GM19452 (cell line): ENCODE results near the gene SMAD2.

Source experiments
- ATAC-seq: cut with Tn5 transposase; IDR thresholded peaks from one replicate; pipeline ENCODE4 v1.9.1; 2021; ENCODE audit not compliant: unreplicated experiment

Gene SMAD2

GRCh38 chr18:47898696-47899095, 31.8 kb downstream of the SMAD2 start:
- no peak for ATAC-seq

- no peak for ATAC-seq
These were observed 32.4 kb downstream of the SMAD2 start for GRCh38 chr18:47898055-47898454.

GRCh38 chr18:47895565-47896250, 34.8 kb downstream of the SMAD2 start:
- no peak for ATAC-seq

GRCh38 chr18:47893939-47894699, 36.3 kb downstream of the SMAD2 start:
- ATAC-seq, result no peak

- no peak for ATAC-seq
These were observed 37.4 kb downstream of the SMAD2 start for GRCh38 chr18:47893047-47893446.

GRCh38 chr18:47888156-47888555, 42.3 kb downstream of the SMAD2 start:
- no peak for ATAC-seq

- ATAC-seq, result no peak
These were observed 43.2 kb downstream of the SMAD2 start for GRCh38 chr18:47887227-47887626.

GRCh38 chr18:47883771-47884413, 46.6 kb downstream of the SMAD2 start:
- no peak for ATAC-seq

- no peak for ATAC-seq
These were observed 47.8 kb downstream of the SMAD2 start for GRCh38 chr18:47882641-47883040.

- ATAC-seq, result no peak
These were observed 48.6 kb downstream of the SMAD2 start for GRCh38 chr18:47881752-47882455.

- no peak for ATAC-seq
These were observed 49.4 kb downstream of the SMAD2 start for GRCh38 chr18:47881042-47881441.

GRCh38 chr18:47877892-47878291, 52.6 kb downstream of the SMAD2 start:
- no peak for ATAC-seq

GRCh38 chr18:47876813-47877212, 53.6 kb downstream of the SMAD2 start:
- no peak for ATAC-seq

- ATAC-seq, result no peak
These were observed 56.8 kb downstream of the SMAD2 start for GRCh38 chr18:47873625-47874024.

GRCh38 chr18:47872426-47872825, 58.0 kb downstream of the SMAD2 start:
- ATAC-seq, result no peak

- ATAC-seq, result no peak
These were observed 59.2 kb downstream of the SMAD2 start for GRCh38 chr18:47871288-47871687.

- no peak for ATAC-seq
These were observed 59.9 kb downstream of the SMAD2 start for GRCh38 chr18:47870605-47871004.

GRCh38 chr18:47868744-47869143, 61.7 kb downstream of the SMAD2 start:
- no peak for ATAC-seq

- ATAC-seq, result no peak
These were observed 65.3 kb downstream of the SMAD2 start for GRCh38 chr18:47865183-47865582.

GRCh38 chr18:47863041-47863440, 67.4 kb downstream of the SMAD2 start:
- no peak for ATAC-seq

GRCh38 chr18:47858607-47859006, 71.9 kb downstream of the SMAD2 start:
- ATAC-seq, result no peak
